Esophagus muscularis mucosa (tissue), 4 donors: ENCODE results near the gene ZAP70. TPM values are rescaled to one million over a fixed set of nuclear protein-coding genes. Genes with fewer than 3 reads are reported as not detected.

Source experiments
- small RNA-seq, 3 donors: library from RNA; depleted of rRNA; stranded (forward); fragments of <200 nt; gene quantifications; one replicate each; pipeline ENCODE3, GENCODE V24; 2016
- total RNA-seq, 4 donors: library from RNA; depleted of rRNA; stranded (reverse); fragments of >200 nt; gene quantifications; one replicate each; pipeline versions ENCODE4 v1.1.0 to v1.2.1, GENCODE V29; 2016

ZAP70 gene
- total RNA-seq, 4 donors from 2014 or later, result 1.2 to 3.5 (median 1.8) TPM

Small RNA genes lying within 50 kb of the gene (small RNA-seq; reads per million reads assigned to genes)
- gene RNU4-8P, result 0 to 0.19 (median 0) reads per million in 3 donors

Other genes with a start within 250 kb of the ZAP70 start
- gene ANKRD36B, start 123.7 kb upstream of the ZAP70 start, total RNA-seq, result 10 to 100 TPM in 3 of 4 donors, 1 to 10 TPM in 1; 9.4 to 25.7 (median 15.0) TPM
- 100 to 1,000 TPM; 382 to 507 (median 481) TPM for gene COX5B, start 67.5 kb upstream of the ZAP70 start, total RNA-seq
- 10 to 100 TPM; 74.3 to 89.2 (median 83.9) TPM for gene ACTR1B, start 49.5 kb upstream of the ZAP70 start, total RNA-seq
- gene C2orf92, start 43.9 kb upstream of the ZAP70 start, total RNA-seq, result 1 to 10 TPM; 2.1 to 6.5 (median 3.6) TPM